K562 (cell line): ENCODE results near the gene ANKRD13D. TPM values are rescaled to one million over a fixed set of nuclear protein-coding genes. Genes with fewer than 3 reads are reported as not detected.

Source experiments
- ARHGAP35 ChIP-seq: fragments of 450-650 bp; IDR thresholded peaks from 2 replicates; pipeline ENCODE4 v1.6.1; 2018; ENCODE audit not compliant: partially characterized antibody
- HMGXB4 ChIP-seq: sonication (generic); formaldehyde crosslinking; IDR thresholded peaks from 2 replicates; pipeline ENCODE4 v1.8.1; 2023; ENCODE audit warnings: mild to moderate bottlenecking, missing genetic modification reagents
- THRB ChIP-seq: fragments of 450-650 bp; formaldehyde crosslinking; conservative IDR thresholded peaks from 2 replicates; pipeline ENCODE4 v1.4.0; 2022; ENCODE audit warnings: mild to moderate bottlenecking, missing genetic modification characterization
- ZNF124 ChIP-seq: sonication (generic); formaldehyde crosslinking; IDR thresholded peaks from 2 replicates; pipeline ENCODE4 v1.8.1; 2022; ENCODE audit warnings: missing genetic modification reagents
- ZNF23 ChIP-seq: fragments of 250-450 bp; sonication (Bioruptor Pico); IDR thresholded peaks from 2 replicates; pipeline ENCODE4 v1.4.0; 2020; ENCODE audit warnings: mild to moderate bottlenecking
- polyA plus RNA-seq, 8 experiments: library from polyadenylated mRNA; depleted of rRNA in 4 of 8; stranded (reverse) in 5 of 8; unstranded in 3 of 8; fragments of >200 nt; fragmentation: Nextera tagmentation in 2 of 8; fragmentation: Illumina TruSeq in 1 of 8; extraction: Ambion mirVana in 2 of 8; extraction: Trizol in 1 of 8; gene quantifications; 2 replicates each; pipeline versions ENCODE4 v1.2.1 to v1.2.3, GENCODE V29; 2011 to 2014; ENCODE audit warnings: inconsistent platforms in 1 of 8, missing spikeins in 1 of 8
- total RNA-seq, 7 experiments: library from RNA; depleted of rRNA in 6 of 7; stranded (reverse); fragments of >200 nt in 6 of 7; fragmentation: Illumina TruSeq in 2 of 7; extraction: Trizol in 2 of 7; gene quantifications; 2 replicates each; pipeline versions ENCODE4 v1.2.1 to v1.2.3, GENCODE V29; 2011 to 2021; ENCODE audit warnings: low replicate concordance in 1 of 7
- TF ChIP-seq, protein P1 (sequence below): sonication (generic); formaldehyde crosslinking; IDR thresholded peaks from 2 replicates; pipeline ENCODE4 v1.8.1; 2023; ENCODE audit warnings: missing genetic modification reagents, mild to moderate bottlenecking, borderline replicate concordance
- TF ChIP-seq, protein P2 (sequence below): fragments of 450-650 bp; IDR thresholded peaks from 2 replicates; pipeline ENCODE4 v1.6.1; 2016; ENCODE audit warnings: low read depth
- TF ChIP-seq, protein P3 (sequence below), 2 experiments: IDR thresholded peaks; 2 replicates each; pipeline ENCODE4 v1.6.1; 2011; ENCODE audit warnings: borderline replicate concordance in 1 of 2, control low read depth in 1 of 2, low read depth in 1 of 2, low read length in 1 of 2, mild to moderate bottlenecking in 1 of 2, mixed read lengths in 1 of 2, moderate library complexity in 1 of 2; ENCODE audit not compliant: insufficient read depth in 1 of 2, insufficient read length in 1 of 2, poor library complexity in 1 of 2, severe bottlenecking in 1 of 2; ENCODE audit errors: extremely low read depth in 1 of 2

Gene ANKRD13D
- total and polyA plus RNA-seq, 9 of the 15 experiments (the other 6 are each of a cell fraction or from before 2014, with no cell fraction given), result 0.94 to 40.9 (median 22.4) TPM

DNA sequence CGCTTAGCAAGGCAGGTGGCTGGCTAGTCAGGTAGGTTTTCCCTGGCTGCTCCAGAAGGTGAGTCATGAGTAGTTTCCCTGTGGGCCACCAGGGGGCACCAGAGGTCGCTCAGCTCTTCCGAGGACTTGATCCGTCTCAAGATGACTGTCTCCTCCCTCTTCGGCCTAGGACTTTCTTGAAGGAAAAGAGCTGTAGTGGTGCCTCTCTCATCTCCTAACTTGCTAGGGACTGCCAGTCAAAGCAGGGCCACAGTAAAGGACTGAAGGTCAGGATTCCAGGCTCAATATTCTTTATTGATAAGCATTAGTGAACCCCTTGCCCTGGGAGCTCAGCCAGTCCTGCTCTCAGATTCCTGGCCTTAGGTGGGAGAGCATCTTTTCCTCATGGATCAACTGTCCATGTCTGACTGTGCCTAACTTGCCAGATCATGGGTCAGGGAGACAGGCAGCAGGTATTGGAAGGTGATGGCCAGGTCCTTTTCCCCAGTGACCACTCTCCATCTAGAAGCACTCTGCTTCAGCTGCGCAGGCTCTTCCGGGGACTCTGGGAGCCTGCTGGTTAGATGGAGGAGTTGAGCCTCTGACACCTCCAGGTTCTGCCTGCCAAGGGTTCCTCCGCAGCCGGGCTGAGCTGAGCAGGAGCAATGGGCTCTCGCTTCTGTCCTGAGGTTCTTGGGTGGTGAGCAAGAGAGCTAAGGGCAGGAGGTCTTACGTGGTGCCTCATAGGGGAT is 62.3 kb downstream of the ANKRD13D start (continued):
- TF ChIP-seq HMGXB4 (CRISPR knock-in tag) (no peak), THRB (CRISPR knock-in tag) (no peak), ZNF124 (CRISPR knock-in tag) (no peak), ARHGAP35 (no peak), ZNF23 (CRISPR knock-in tag) (no peak)
- TF ChIP-seq, protein P1, sequence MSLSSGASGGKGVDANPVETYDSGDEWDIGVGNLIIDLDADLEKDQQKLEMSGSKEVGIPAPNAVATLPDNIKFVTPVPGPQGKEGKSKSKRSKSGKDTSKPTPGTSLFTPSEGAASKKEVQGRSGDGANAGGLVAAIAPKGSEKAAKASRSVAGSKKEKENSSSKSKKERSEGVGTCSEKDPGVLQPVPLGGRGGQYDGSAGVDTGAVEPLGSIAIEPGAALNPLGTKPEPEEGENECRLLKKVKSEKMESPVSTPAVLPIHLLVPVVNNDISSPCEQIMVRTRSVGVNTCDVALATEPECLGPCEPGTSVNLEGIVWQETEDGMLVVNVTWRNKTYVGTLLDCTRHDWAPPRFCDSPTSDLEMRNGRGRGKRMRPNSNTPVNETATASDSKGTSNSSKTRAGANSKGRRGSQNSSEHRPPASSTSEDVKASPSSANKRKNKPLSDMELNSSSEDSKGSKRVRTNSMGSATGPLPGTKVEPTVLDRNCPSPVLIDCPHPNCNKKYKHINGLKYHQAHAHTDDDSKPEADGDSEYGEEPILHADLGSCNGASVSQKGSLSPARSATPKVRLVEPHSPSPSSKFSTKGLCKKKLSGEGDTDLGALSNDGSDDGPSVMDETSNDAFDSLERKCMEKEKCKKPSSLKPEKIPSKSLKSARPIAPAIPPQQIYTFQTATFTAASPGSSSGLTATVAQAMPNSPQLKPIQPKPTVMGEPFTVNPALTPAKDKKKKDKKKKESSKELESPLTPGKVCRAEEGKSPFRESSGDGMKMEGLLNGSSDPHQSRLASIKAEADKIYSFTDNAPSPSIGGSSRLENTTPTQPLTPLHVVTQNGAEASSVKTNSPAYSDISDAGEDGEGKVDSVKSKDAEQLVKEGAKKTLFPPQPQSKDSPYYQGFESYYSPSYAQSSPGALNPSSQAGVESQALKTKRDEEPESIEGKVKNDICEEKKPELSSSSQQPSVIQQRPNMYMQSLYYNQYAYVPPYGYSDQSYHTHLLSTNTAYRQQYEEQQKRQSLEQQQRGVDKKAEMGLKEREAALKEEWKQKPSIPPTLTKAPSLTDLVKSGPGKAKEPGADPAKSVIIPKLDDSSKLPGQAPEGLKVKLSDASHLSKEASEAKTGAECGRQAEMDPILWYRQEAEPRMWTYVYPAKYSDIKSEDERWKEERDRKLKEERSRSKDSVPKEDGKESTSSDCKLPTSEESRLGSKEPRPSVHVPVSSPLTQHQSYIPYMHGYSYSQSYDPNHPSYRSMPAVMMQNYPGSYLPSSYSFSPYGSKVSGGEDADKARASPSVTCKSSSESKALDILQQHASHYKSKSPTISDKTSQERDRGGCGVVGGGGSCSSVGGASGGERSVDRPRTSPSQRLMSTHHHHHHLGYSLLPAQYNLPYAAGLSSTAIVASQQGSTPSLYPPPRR (CRISPR knock-in tag), result no peak
- TF ChIP-seq, protein P2, sequence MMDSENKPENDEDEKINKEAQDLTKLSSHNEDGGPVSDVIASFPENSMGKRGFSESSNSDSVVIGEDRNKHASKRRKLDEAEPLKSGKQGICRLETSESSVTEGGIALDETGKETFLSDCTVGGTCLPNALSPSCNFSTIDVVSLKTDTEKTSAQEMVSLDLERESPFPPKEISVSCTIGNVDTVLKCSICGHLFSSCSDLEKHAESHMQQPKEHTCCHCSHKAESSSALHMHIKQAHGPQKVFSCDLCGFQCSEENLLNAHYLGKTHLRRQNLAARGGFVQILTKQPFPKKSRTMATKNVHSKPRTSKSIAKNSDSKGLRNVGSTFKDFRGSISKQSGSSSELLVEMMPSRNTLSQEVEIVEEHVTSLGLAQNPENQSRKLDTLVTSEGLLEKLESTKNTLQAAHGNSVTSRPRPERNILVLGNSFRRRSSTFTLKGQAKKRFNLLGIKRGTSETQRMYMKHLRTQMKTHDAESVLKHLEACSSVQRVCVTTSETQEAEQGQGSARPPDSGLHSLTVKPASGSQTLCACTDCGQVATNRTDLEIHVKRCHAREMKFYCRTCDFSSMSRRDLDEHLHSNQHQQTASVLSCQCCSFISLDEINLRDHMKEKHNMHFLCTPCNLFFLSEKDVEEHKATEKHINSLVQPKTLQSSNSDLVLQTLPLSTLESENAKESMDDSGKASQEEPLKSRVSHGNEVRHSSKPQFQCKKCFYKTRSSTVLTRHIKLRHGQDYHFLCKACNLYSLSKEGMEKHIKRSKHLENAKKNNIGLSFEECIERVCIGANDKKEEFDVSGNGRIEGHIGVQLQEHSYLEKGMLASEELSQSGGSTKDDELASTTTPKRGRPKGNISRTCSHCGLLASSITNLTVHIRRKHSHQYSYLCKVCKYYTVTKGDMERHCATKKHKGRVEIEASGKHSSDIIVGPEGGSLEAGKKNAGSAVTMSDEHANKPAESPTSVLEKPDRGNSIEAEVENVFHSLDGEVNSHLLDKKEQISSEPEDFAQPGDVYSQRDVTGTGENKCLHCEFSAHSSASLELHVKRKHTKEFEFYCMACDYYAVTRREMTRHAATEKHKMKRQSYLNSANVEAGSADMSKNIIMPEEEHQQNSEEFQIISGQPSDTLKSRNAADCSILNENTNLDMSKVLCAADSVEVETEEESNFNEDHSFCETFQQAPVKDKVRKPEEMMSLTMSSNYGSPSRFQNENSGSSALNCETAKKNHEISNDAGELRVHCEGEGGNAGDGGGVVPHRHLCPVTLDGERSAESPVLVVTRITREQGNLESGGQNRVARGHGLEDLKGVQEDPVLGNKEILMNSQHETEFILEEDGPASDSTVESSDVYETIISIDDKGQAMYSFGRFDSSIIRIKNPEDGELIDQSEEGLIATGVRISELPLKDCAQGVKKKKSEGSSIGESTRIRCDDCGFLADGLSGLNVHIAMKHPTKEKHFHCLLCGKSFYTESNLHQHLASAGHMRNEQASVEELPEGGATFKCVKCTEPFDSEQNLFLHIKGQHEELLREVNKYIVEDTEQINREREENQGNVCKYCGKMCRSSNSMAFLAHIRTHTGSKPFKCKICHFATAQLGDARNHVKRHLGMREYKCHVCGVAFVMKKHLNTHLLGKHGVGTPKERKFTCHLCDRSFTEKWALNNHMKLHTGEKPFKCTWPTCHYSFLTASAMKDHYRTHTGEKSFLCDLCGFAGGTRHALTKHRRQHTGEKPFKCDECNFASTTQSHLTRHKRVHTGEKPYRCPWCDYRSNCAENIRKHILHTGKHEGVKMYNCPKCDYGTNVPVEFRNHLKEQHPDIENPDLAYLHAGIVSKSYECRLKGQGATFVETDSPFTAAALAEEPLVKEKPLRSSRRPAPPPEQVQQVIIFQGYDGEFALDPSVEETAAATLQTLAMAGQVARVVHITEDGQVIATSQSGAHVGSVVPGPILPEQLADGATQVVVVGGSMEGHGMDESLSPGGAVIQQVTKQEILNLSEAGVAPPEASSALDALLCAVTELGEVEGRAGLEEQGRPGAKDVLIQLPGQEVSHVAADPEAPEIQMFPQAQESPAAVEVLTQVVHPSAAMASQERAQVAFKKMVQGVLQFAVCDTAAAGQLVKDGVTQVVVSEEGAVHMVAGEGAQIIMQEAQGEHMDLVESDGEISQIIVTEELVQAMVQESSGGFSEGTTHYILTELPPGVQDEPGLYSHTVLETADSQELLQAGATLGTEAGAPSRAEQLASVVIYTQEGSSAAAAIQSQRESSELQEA, result no peak
- TF ChIP-seq, protein P3, sequence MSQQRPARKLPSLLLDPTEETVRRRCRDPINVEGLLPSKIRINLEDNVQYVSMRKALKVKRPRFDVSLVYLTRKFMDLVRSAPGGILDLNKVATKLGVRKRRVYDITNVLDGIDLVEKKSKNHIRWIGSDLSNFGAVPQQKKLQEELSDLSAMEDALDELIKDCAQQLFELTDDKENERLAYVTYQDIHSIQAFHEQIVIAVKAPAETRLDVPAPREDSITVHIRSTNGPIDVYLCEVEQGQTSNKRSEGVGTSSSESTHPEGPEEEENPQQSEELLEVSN (IDR thresholded peaks at IDR 0.05; ENCODE audit: borderline replicate concordance in 1 of 2, extremely low read depth in 1 of 2, insufficient read depth in 1 of 2, insufficient read length in 1 of 2, low read depth in 1 of 2, low read length in 1 of 2, poor library complexity in 1 of 2, severe bottlenecking in 1 of 2), result no peak
